H1 (cell line): Measurements from ENCODE around the gene MLN. TPM values are rescaled to one million over a fixed set of nuclear protein-coding genes. Genes with fewer than 3 reads are reported as not detected.

Experiments
- CBX8 ChIP-seq: fragments of 300-800, 300-1000 bp; sonication (generic); IDR thresholded peaks from 2 replicates; pipeline ENCODE4 v1.7.1; 2016; ENCODE audit warnings: low read depth, low read length, borderline replicate concordance
- CHD2 ChIP-seq: IDR thresholded peaks from 2 replicates; pipeline ENCODE4 v1.6.1; 2012; ENCODE audit warnings: low read length, improper control_type of control experiment
- JUN ChIP-seq: IDR thresholded peaks from 2 replicates; pipeline ENCODE4 v1.6.1; 2011; ENCODE audit warnings: low read depth, mild to moderate bottlenecking, improper control_type of control experiment, low read length
- JUND ChIP-seq: IDR thresholded peaks from 2 replicates; pipeline ENCODE4 v1.6.1; 2011; ENCODE audit warnings: mild to moderate bottlenecking, improper control_type of control experiment, low read length
- polyA plus RNA-seq, 7 experiments: library from polyadenylated mRNA; depleted of rRNA in 3 of 7; stranded (reverse) in 5 of 7; unstranded in 2 of 7; fragments of >200 nt in 5 of 7; fragments of 200-250 nt in 2 of 7; gene quantifications; 1 replicate in 5 of 7; 2 replicates in 1 of 7; 4 replicates in 1 of 7; pipeline versions ENCODE4 v1.2.1 to v1.2.3, GENCODE V29; 2011 to 2013; ENCODE audit warnings: missing spikeins in 2 of 7, mixed read lengths in 2 of 7
- total RNA-seq: library from RNA; stranded (reverse); fragmentation: NEBNext Ultra II Directional; extraction: Animal tissue kit (Norgen Biotek cat#: 25700); gene quantifications from 2 replicates; pipeline ENCODE4 v1.2.1, GENCODE V29; 2021

The MLN gene
- total and polyA plus RNA-seq, 2 of the 8 experiments (the other 6 are each of a cell fraction or from before 2014, with no cell fraction given) = not detected

DNA sequence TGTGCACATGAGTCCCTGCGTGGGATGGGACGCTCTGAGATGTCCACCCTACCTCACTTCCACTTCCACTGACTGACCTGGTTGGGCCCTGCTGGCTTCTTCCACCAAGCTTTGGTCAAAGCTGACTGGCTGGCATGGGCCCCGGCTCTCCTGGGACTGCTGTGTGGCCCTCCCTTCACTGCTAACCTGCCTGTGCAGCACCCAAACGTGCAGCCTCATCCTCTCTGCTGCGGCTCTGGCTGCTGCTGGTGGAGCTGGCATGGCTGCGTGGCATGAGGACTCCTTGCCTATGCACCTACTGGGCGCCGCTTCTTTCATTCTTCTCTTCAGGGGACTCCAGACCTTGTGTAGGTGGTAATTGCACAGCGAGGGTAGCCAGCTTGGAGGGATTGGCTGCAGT lies 38.4 kb downstream of the MLN start (continued):
- TF ChIP-seq JUND = no peak
- no peak for TF ChIP-seq CBX8
- no peak for TF ChIP-seq CHD2
- TF ChIP-seq JUN = no peak
